Lower leg skin (tissue), 4 donors: Measurements from ENCODE around the gene CACNA1I. TPM values are rescaled to one million over a fixed set of nuclear protein-coding genes. Genes with fewer than 3 reads are reported as not detected.

Experiments used
- DNase-seq, 2 donors: peaks; one replicate each; pipeline ENCODE4 v3.0.0-alpha.2; 2019; ENCODE audit warnings: low spot score in 2 of 2
- H3K4me3 ChIP-seq: fragments of 200-600 bp; sonication (generic); 2 replicates; pipeline ENCODE4 v1.5.1; 2017; ENCODE audit warnings: mild to moderate bottlenecking, low read depth; ENCODE audit not compliant: poor library complexity, severe bottlenecking
- CTCF ChIP-seq, 3 donors: fragments of 450-650 bp; IDR thresholded peaks; one replicate each; pipeline ENCODE4 v1.5.1; 2016; ENCODE audit warnings: antibody characterized with exemption in 3 of 3, mild to moderate bottlenecking in 3 of 3, moderate library complexity in 2 of 3
- POLR2A ChIP-seq, 2 donors: fragments of 450-650 bp; IDR thresholded peaks; one replicate each; pipeline ENCODE4 v1.6.1; 2016 to 2017; ENCODE audit warnings: antibody characterized with exemption in 2 of 2, mild to moderate bottlenecking in 1 of 2, moderate library complexity in 1 of 2
- WGBS, 2 donors: methylation state at CpG; one replicate each; pipeline ENCODE4 v1.1.5; 2018; 5-methylcytosine and 5-hydroxymethylcytosine counted together
- intact Hi-C: fragments of 100-400 bp; cut with DNase I; formaldehyde crosslinking; loops from one replicate; pipeline ENCODE4 v1.15.0; 2023; ENCODE audit warnings: low total_unique reads
- total RNA-seq, 4 donors: library from RNA; depleted of rRNA; stranded (reverse); fragments of >200 nt; gene quantifications; one replicate each; pipeline ENCODE4 v1.1.0, GENCODE V29; 2016

CACNA1I gene
- total RNA-seq, 4 donors from 2014 or later, result 0.13 to 0.27 (median 0.21) TPM

- WGBS, 2 donors, result 79 to 80% methylated on average over 16 to 17 of the region's 17 CpGs
- H3K4me3 ChIP-seq, result no peak overlapping the region
These were observed 116.4 kb downstream of the CACNA1I start for GRCh38 chr22:39686776-39687525.

GRCh38 chr22:39688186-39688785 is 117.7 kb downstream of the CACNA1I start:
- no peak for TF ChIP-seq POLR2A (IDR thresholded peaks at IDR 0.05)
- TF ChIP-seq CTCF (IDR thresholded peaks at IDR 0.05), result no peak
- H3K4me3 ChIP-seq, result no peak overlapping the region
- DNase-seq, result no peak
- intact Hi-C loops, result no loop called here
- WGBS, 2 donors, result 80 to 85% methylated on average over 13 of the region's 13 CpGs

More at GRCh38 chr22:39686776-39687525, 116.4 kb downstream of the CACNA1I start:
- intact Hi-C loops, result no loop called here
- TF ChIP-seq CTCF (IDR thresholded peaks at IDR 0.05), result no peak
- TF ChIP-seq POLR2A (IDR thresholded peaks at IDR 0.05), result no peak
- no peak for DNase-seq

GRCh38 chr22:39689421-39689820 is 118.9 kb downstream of the CACNA1I start:
- WGBS, 2 donors, result 83 to 88% methylated on average over 10 of the region's 10 CpGs
- TF ChIP-seq CTCF (IDR thresholded peaks at IDR 0.05) (no peak), POLR2A (IDR thresholded peaks at IDR 0.05) (no peak)
- no peak for DNase-seq
- no peak overlapping the region for H3K4me3 ChIP-seq
- intact Hi-C loops, result no loop called here

GRCh38 chr22:39690881-39691605 is 120.5 kb downstream of the CACNA1I start:
- TF ChIP-seq POLR2A (IDR thresholded peaks at IDR 0.05) (no peak), CTCF (IDR thresholded peaks at IDR 0.05) (no peak)
- no peak overlapping the region for H3K4me3 ChIP-seq
- DNase-seq, result no peak
- intact Hi-C loops, result no loop called here
- WGBS, 2 donors, result 20 to 26% methylated on average over 14 to 25 of the region's 25 CpGs

GRCh38 chr22:39693943-39694500 is 123.5 kb downstream of the CACNA1I start:
- no peak overlapping the region for H3K4me3 ChIP-seq
- TF ChIP-seq CTCF (IDR thresholded peaks at IDR 0.05), result no peak
- 55 to 61% methylated on average over 12 to 14 of the region's 14 CpGs for WGBS, 2 donors
- intact Hi-C loops, result no loop called here
- no peak for DNase-seq
